Stimulated activated CD4-positive, alpha-beta T cell treated with anti-CD3 and anti-CD28 coated beads, Interleukin-4, amount 100 ng/mL, for 1 hour (primary cell): ENCODE data around the gene SLC6A9.

Experiments
- DNase-seq: peaks from one replicate; pipeline ENCODE4 v3.0.0-alpha.2; 2020

SLC6A9 gene

GRCh38 chr1:44025816-44026215, 5.4 kb downstream of the SLC6A9 start:
- DNase-seq = no peak

GRCh38 chr1:44024903-44025525, 6.2 kb downstream of the SLC6A9 start:
- DNase-seq = no peak

- DNase-seq = no peak
Measured at GRCh38 chr1:44024031-44024902, 7.0 kb downstream of the SLC6A9 start.

- DNase-seq = no peak
Measured at GRCh38 chr1:44021581-44022321, 9.5 kb downstream of the SLC6A9 start.

- no peak for DNase-seq
Measured at GRCh38 chr1:44021156-44021555, 10.1 kb downstream of the SLC6A9 start.

- no peak for DNase-seq
Measured at GRCh38 chr1:44020464-44020863, 10.8 kb downstream of the SLC6A9 start.

GRCh38 chr1:44019466-44019948, 11.8 kb downstream of the SLC6A9 start:
- DNase-seq = no peak

- no peak for DNase-seq
Measured at GRCh38 chr1:44016890-44017400, 14.3 kb downstream of the SLC6A9 start.

GRCh38 chr1:44016041-44016889, 15.0 kb downstream of the SLC6A9 start:
- DNase-seq = no peak

- no peak for DNase-seq
Measured at GRCh38 chr1:44015206-44015605, 16.1 kb downstream of the SLC6A9 start.

- DNase-seq = no peak
Measured at GRCh38 chr1:44014365-44015104, 16.7 kb downstream of the SLC6A9 start.

- DNase-seq = no peak
Measured at GRCh38 chr1:44013949-44014348, 17.3 kb downstream of the SLC6A9 start.

- DNase-seq = no peak
Measured at GRCh38 chr1:44012941-44013609, 18.2 kb downstream of the SLC6A9 start.

- DNase-seq = no peak
Measured at GRCh38 chr1:44012404-44012803, 18.9 kb downstream of the SLC6A9 start.

GRCh38 chr1:44010935-44011471, 20.3 kb downstream of the SLC6A9 start:
- DNase-seq = no peak

GRCh38 chr1:44008259-44008658, 23.0 kb downstream of the SLC6A9 start:
- no peak for DNase-seq

GRCh38 chr1:44002606-44003157, 28.6 kb downstream of the SLC6A9 start:
- DNase-seq = no peak

GRCh38 chr1:44002165-44002564, 29.1 kb downstream of the SLC6A9 start:
- DNase-seq = no peak

GRCh38 chr1:44000122-44000665, 31.1 kb downstream of the SLC6A9 start:
- no peak for DNase-seq

- no peak for DNase-seq
Measured at GRCh38 chr1:43999455-43999854, 31.8 kb downstream of the SLC6A9 start.
